Neural cell (in vitro differentiated cells): ENCODE data around the gene ANKRD40CL. TPM values are rescaled to one million over a fixed set of nuclear protein-coding genes. Genes with fewer than 3 reads are reported as not detected.

Experiments used
- H2AFZ ChIP-seq: fragments of 200-600, 300-800 bp; sonication (generic), shearing (Covaris generic); 2 replicates; pipeline ENCODE4 v1.6.0; 2014; ENCODE audit warnings: low read depth, mild to moderate bottlenecking, antibody characterized with exemption, low read length, moderate library complexity
- H3F3A ChIP-seq: fragments of 200-600 bp; shearing (Covaris generic); 2 replicates; pipeline ENCODE4 v1.6.1; 2016; ENCODE audit warnings: mild to moderate bottlenecking, moderate library complexity, mixed read lengths, antibody characterized with exemption, low read length; ENCODE audit not compliant: insufficient read depth, poor library complexity, severe bottlenecking
- H3K27ac ChIP-seq: fragments of 200-600, 300-800 bp; sonication (generic), shearing (Covaris generic); 2 replicates; pipeline ENCODE4 v1.5.1; 2014; ENCODE audit warnings: mild to moderate bottlenecking, low read length, moderate library complexity
- H3K27me3 ChIP-seq: fragments of 300-800, 200-600 bp; sonication (generic), shearing (Covaris generic); 2 replicates; pipeline ENCODE4 v1.6.0; 2014; ENCODE audit warnings: mild to moderate bottlenecking, low read depth, low read length, moderate library complexity; ENCODE audit not compliant: insufficient read depth
- H3K36me3 ChIP-seq: fragments of 300-800, 200-600 bp; sonication (generic), shearing (Covaris generic); 2 replicates; pipeline ENCODE4 v1.5.1; 2014; ENCODE audit warnings: mild to moderate bottlenecking, antibody characterized with exemption, low read length, moderate library complexity; ENCODE audit not compliant: insufficient read depth
- H3K4me2 ChIP-seq: fragments of 300-800, 200-600 bp; sonication (generic), shearing (Covaris generic); 2 replicates; pipeline ENCODE4 v1.6.0; 2014; ENCODE audit warnings: mild to moderate bottlenecking, low read length
- H3K4me3 ChIP-seq: fragments of 300-800, 200-600 bp; sonication (generic), shearing (Covaris generic); 2 replicates; pipeline ENCODE4 v1.5.1; 2014; ENCODE audit warnings: mild to moderate bottlenecking, low read length, moderate library complexity
- H3K79me2 ChIP-seq: fragments of 200-600 bp; shearing (Covaris generic); replicated peaks from 2 replicates; pipeline ENCODE4 v1.6.0; 2014; ENCODE audit warnings: mild to moderate bottlenecking, low read length, moderate library complexity; ENCODE audit not compliant: insufficient read depth
- H3K9ac ChIP-seq: fragments of 300-800, 200-600 bp; sonication (generic), shearing (Covaris generic); 2 replicates; pipeline ENCODE4 v1.6.1; 2016; ENCODE audit warnings: mild to moderate bottlenecking, low read length, mixed read lengths
- H3K9me2 ChIP-seq: fragments of 200-600 bp; shearing (Covaris generic); 2 replicates; pipeline ENCODE4 v1.6.1; 2016; ENCODE audit warnings: mild to moderate bottlenecking, low read length, mixed read lengths; ENCODE audit not compliant: insufficient read depth
- H3K9me3 ChIP-seq: fragments of 200-600, 300-800 bp; sonication (generic), shearing (Covaris generic); 2 replicates; pipeline ENCODE4 v1.6.1; 2016; ENCODE audit warnings: mild to moderate bottlenecking, mixed run types, low read length, moderate library complexity, mixed read lengths
- H4K20me1 ChIP-seq: fragments of 200-600 bp; shearing (Covaris generic); 2 replicates; pipeline ENCODE4 v1.6.1; 2016; ENCODE audit warnings: mild to moderate bottlenecking, mixed run types; ENCODE audit not compliant: insufficient read depth
- EP300 ChIP-seq: fragments of 450-650 bp; conservative IDR thresholded peaks from 2 replicates; pipeline ENCODE4 v1.6.1; 2014; ENCODE audit warnings: antibody characterized with exemption, mild to moderate bottlenecking, moderate library complexity; ENCODE audit not compliant: poor library complexity, severe bottlenecking
- EZH2 ChIP-seq: fragments of 200-600, 300-800 bp; shearing (Covaris generic), sonication (generic); IDR thresholded peaks from 2 replicates; pipeline ENCODE4 v1.6.1; 2014; ENCODE audit warnings: antibody characterized with exemption, low read length, borderline replicate concordance, mild to moderate bottlenecking; ENCODE audit not compliant: insufficient read depth, poor library complexity, severe bottlenecking
- MXI1 ChIP-seq: fragments of 450-650 bp; conservative IDR thresholded peaks from 2 replicates; pipeline ENCODE4 v1.6.1; 2014; ENCODE audit warnings: antibody characterized with exemption, mild to moderate bottlenecking; ENCODE audit not compliant: poor library complexity, severe bottlenecking
- POLR2AphosphoS5 ChIP-seq: IDR thresholded peaks from 2 replicates; pipeline ENCODE4 v1.6.1; 2012
- RAD21 ChIP-seq: fragments of 450-650 bp; conservative IDR thresholded peaks from 2 replicates; pipeline ENCODE4 v1.6.1; 2014; ENCODE audit warnings: antibody characterized with exemption, mild to moderate bottlenecking, moderate library complexity
- REST ChIP-seq: IDR thresholded peaks from 2 replicates; pipeline ENCODE4 v1.6.1; 2012; ENCODE audit warnings: borderline replicate concordance
- SMC3 ChIP-seq: fragments of 450-650 bp; conservative IDR thresholded peaks from 2 replicates; pipeline ENCODE4 v1.6.1; 2014; ENCODE audit warnings: antibody characterized with exemption, mild to moderate bottlenecking, moderate library complexity; ENCODE audit not compliant: poor library complexity
- TAF1 ChIP-seq: IDR thresholded peaks from 2 replicates; pipeline ENCODE4 v1.6.1; 2012; ENCODE audit warnings: low read depth
- polyA plus RNA-seq: library from polyadenylated mRNA; depleted of rRNA; stranded (reverse); fragments of >200 nt; gene quantifications from 2 replicates; pipeline ENCODE4 v1.2.3, GENCODE V29; 2014
- TF ChIP-seq, protein P1 (sequence below): fragments of 450-650 bp; IDR thresholded peaks from 2 replicates; pipeline ENCODE4 v1.5.1; 2014; ENCODE audit warnings: antibody characterized with exemption, mild to moderate bottlenecking, moderate library complexity; ENCODE audit not compliant: poor library complexity, severe bottlenecking

ANKRD40CL gene
- polyA plus RNA-seq, 1 donor from 2014 or later = not detected

GRCh38 chr17:50728881-50729765 is 38.2 kb downstream of the ANKRD40CL start:
- no peaks in the 10 kb centered on the region for H3K9me2 ChIP-seq
- no peak for TF ChIP-seq REST
- no peak for TF ChIP-seq EP300
- TF ChIP-seq SMC3 = no peak
- TF ChIP-seq RAD21 = no peak
- TF ChIP-seq, protein P1, sequence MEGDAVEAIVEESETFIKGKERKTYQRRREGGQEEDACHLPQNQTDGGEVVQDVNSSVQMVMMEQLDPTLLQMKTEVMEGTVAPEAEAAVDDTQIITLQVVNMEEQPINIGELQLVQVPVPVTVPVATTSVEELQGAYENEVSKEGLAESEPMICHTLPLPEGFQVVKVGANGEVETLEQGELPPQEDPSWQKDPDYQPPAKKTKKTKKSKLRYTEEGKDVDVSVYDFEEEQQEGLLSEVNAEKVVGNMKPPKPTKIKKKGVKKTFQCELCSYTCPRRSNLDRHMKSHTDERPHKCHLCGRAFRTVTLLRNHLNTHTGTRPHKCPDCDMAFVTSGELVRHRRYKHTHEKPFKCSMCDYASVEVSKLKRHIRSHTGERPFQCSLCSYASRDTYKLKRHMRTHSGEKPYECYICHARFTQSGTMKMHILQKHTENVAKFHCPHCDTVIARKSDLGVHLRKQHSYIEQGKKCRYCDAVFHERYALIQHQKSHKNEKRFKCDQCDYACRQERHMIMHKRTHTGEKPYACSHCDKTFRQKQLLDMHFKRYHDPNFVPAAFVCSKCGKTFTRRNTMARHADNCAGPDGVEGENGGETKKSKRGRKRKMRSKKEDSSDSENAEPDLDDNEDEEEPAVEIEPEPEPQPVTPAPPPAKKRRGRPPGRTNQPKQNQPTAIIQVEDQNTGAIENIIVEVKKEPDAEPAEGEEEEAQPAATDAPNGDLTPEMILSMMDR = no peak
- no peaks in the 10 kb centered on the region for H3K27me3 ChIP-seq

GRCh38 chr17:50728112-50728429 is 39.2 kb downstream of the ANKRD40CL start:
- no peaks in the 10 kb centered on the region for H3K36me3 ChIP-seq
- TF ChIP-seq SMC3 (no peak), MXI1 (no peak), EP300 (no peak), REST (no peak), EZH2 (no peak), TAF1 (no peak), RAD21 (no peak), POLR2AphosphoS5 (no peak)
- TF ChIP-seq, protein P1 = no peak
- H3K4me2 ChIP-seq = no peak overlapping the region
- peaks cover 16% of the 10 kb centered on the region for H4K20me1 ChIP-seq
- H2AFZ ChIP-seq = no peak overlapping the region
- H3K27me3 ChIP-seq = no peaks in the 10 kb centered on the region
- no peaks in the 10 kb centered on the region for H3K9me2 ChIP-seq
- no peaks in the 10 kb centered on the region for H3K9me3 ChIP-seq
- peaks cover 94% of the 10 kb centered on the region for H3K79me2 ChIP-seq
- no peaks in the 10 kb centered on the region for H3F3A ChIP-seq
- no peak overlapping the region for H3K9ac ChIP-seq
- no peak overlapping the region for H3K27ac ChIP-seq
- H3K4me3 ChIP-seq = no peak overlapping the region

More at GRCh38 chr17:50728881-50729765, 38.2 kb downstream of the ANKRD40CL start:
- Histone ChIP-seq H3K9ac (no peak overlapping the region), H3K9me3 (no peaks in the 10 kb centered on the region), H2AFZ (no peak overlapping the region), H3K27ac (no peak overlapping the region), H3F3A (no peaks in the 10 kb centered on the region), H4K20me1 (peaks cover 11% of the 10 kb centered on the region), H3K79me2 (peaks cover 89% of the 10 kb centered on the region), H3K4me2 (no peak overlapping the region), H3K36me3 (no peaks in the 10 kb centered on the region), H3K4me3 (no peak overlapping the region)
